HepG2 (cell line): ENCODE results near the gene VARS1. TPM values are rescaled to one million over a fixed set of nuclear protein-coding genes. Genes with fewer than 3 reads are reported as not detected.
A peak's percentile ranks its signal among the peaks of the same experiment; 100 is the strongest.

Experiments used
- CREM ChIP-seq, 2 experiments: sonication (generic) in 1 of 2; formaldehyde crosslinking in 1 of 2; IDR thresholded peaks; 2 replicates each; pipeline versions ENCODE4 v1.4.0 to v1.6.1; 2016 to 2020; ENCODE audit warnings: antibody characterized with exemption in 1 of 2, mild to moderate bottlenecking in 1 of 2, missing genetic modification reagents in 1 of 2
- DMAP1 ChIP-seq: IDR thresholded peaks from 2 replicates; pipeline ENCODE4 v1.6.1; 2016
- GLI4 ChIP-seq: sonication (generic); formaldehyde crosslinking; IDR thresholded peaks from 2 replicates; pipeline ENCODE4 v1.5.1; 2020; ENCODE audit warnings: missing genetic modification reagents, mild to moderate bottlenecking, moderate library complexity, borderline replicate concordance
- HHEX ChIP-seq: IDR thresholded peaks from 2 replicates; pipeline ENCODE4 v1.6.1; 2016; ENCODE audit warnings: control low read depth
- KLF11 ChIP-seq: IDR thresholded peaks from 2 replicates; pipeline ENCODE4 v1.6.1; 2016; ENCODE audit warnings: missing compliant biosample characterization
- MAFG ChIP-seq: sonication (generic); formaldehyde crosslinking; IDR thresholded peaks from 2 replicates; pipeline ENCODE4 v1.5.1; 2020; ENCODE audit warnings: mild to moderate bottlenecking, missing genetic modification reagents
- MED8 ChIP-seq: sonication (generic); formaldehyde crosslinking; IDR thresholded peaks from 2 replicates; pipeline ENCODE4 v1.8.1; 2023; ENCODE audit warnings: mild to moderate bottlenecking, missing genetic modification reagents; ENCODE audit not compliant: insufficient replicate concordance
- NFE2L2 ChIP-seq: fragments of 150-350 bp; IDR thresholded peaks from 2 replicates; pipeline ENCODE4 v1.6.1; 2014; ENCODE audit warnings: low read length
- NONO ChIP-seq, 2 experiments: fragments of 450-650 bp in 1 of 2; sonication (generic) in 1 of 2; formaldehyde crosslinking in 1 of 2; IDR thresholded peaks in 1 of 2; conservative IDR thresholded peaks in 1 of 2; 2 replicates each; pipeline versions ENCODE4 v1.6.1 to v1.8.0; 2017 to 2022; ENCODE audit warnings: mild to moderate bottlenecking in 1 of 2, missing genetic modification reagents in 1 of 2, moderate library complexity in 1 of 2
- PHF8 ChIP-seq: sonication (generic); formaldehyde crosslinking; IDR thresholded peaks from 2 replicates; pipeline ENCODE4 v1.5.0; 2020; ENCODE audit warnings: missing genetic modification reagents
- PPARG ChIP-seq: conservative IDR thresholded peaks from 2 replicates; pipeline ENCODE4 v1.6.1; 2016; ENCODE audit warnings: missing biosample characterization, missing genetic modification reagents
- SALL1 ChIP-seq: sonication (generic); formaldehyde crosslinking; IDR thresholded peaks from 2 replicates; pipeline ENCODE4 v1.8.0; 2022; ENCODE audit warnings: mild to moderate bottlenecking, missing genetic modification reagents
- SMC3 ChIP-seq: IDR thresholded peaks from 2 replicates; pipeline ENCODE4 v1.6.1; 2011; ENCODE audit warnings: low read length, improper control_type of control experiment
- ZBTB38 ChIP-seq: sonication (generic); formaldehyde crosslinking; IDR thresholded peaks from 2 replicates; pipeline ENCODE4 v1.5.1; 2020; ENCODE audit warnings: mild to moderate bottlenecking, missing genetic modification reagents
- ZFX ChIP-seq: sonication (generic); formaldehyde crosslinking; IDR thresholded peaks from 2 replicates; pipeline ENCODE4 v1.4.0; 2020; ENCODE audit warnings: mild to moderate bottlenecking, low read depth, missing genetic modification reagents, moderate library complexity
- ZNF124 ChIP-seq: sonication (generic); formaldehyde crosslinking; IDR thresholded peaks from 2 replicates; pipeline ENCODE4 v1.4.0; 2020; ENCODE audit warnings: missing genetic modification reagents
- ZNF143 ChIP-seq: sonication (generic); formaldehyde crosslinking; IDR thresholded peaks from 2 replicates; pipeline ENCODE4 v1.4.0; 2020; ENCODE audit warnings: missing genetic modification reagents
- ZNF34 ChIP-seq: sonication (generic); formaldehyde crosslinking; IDR thresholded peaks from 2 replicates; pipeline ENCODE4 v1.4.0; 2020; ENCODE audit warnings: mild to moderate bottlenecking, missing genetic modification reagents, borderline replicate concordance
- ZNF670 ChIP-seq: sonication (generic); formaldehyde crosslinking; IDR thresholded peaks from 2 replicates; pipeline ENCODE4 v1.8.0; 2022; ENCODE audit warnings: mild to moderate bottlenecking, missing genetic modification reagents, borderline replicate concordance
- polyA plus RNA-seq, 8 experiments: library from polyadenylated mRNA; depleted of rRNA in 3 of 8; stranded (reverse) in 7 of 8; unstranded in 1 of 8; fragments of >200 nt; fragmentation: Illumina TruSeq in 4 of 8; extraction: Trizol in 4 of 8; gene quantifications; 2 replicates each; pipeline versions ENCODE4 v1.2.1 to v1.2.3, GENCODE V29; 2011 to 2016; ENCODE audit warnings: low read depth in 4 of 8, missing spikeins in 1 of 8, mixed read lengths in 1 of 8; ENCODE audit not compliant: insufficient read depth in 1 of 8
- total RNA-seq, 5 experiments: library from RNA; depleted of rRNA; stranded (reverse); fragments of >200 nt; fragmentation: Illumina TruSeq; extraction: Trizol; gene quantifications; 2 replicates each; pipeline ENCODE4 v1.2.3, GENCODE V29; 2016; ENCODE audit warnings: low read depth in 1 of 5
- TF ChIP-seq, protein P1 (sequence below): sonication (generic); formaldehyde crosslinking; IDR thresholded peaks from 2 replicates; pipeline ENCODE4 v1.4.0; 2020; ENCODE audit warnings: mild to moderate bottlenecking, low read depth, missing genetic modification reagents
- TF ChIP-seq, protein P2 (sequence below): sonication (generic); formaldehyde crosslinking; IDR thresholded peaks from 2 replicates; pipeline ENCODE4 v1.4.0; 2020; ENCODE audit warnings: missing genetic modification reagents, mild to moderate bottlenecking, borderline replicate concordance
- TF ChIP-seq, protein P3 (sequence below): sonication (generic); formaldehyde crosslinking; IDR thresholded peaks from 2 replicates; pipeline ENCODE4 v1.4.0; 2020; ENCODE audit warnings: missing genetic modification reagents
- TF ChIP-seq, protein P4 (sequence below): sonication (generic); formaldehyde crosslinking; IDR thresholded peaks from 2 replicates; pipeline ENCODE4 v1.5.0; 2020; ENCODE audit warnings: mild to moderate bottlenecking, missing genetic modification reagents, moderate library complexity

Gene VARS1
- total and polyA plus RNA-seq, 2 of the 13 experiments (the other 11 are each of a cell fraction or from before 2014, with no cell fraction given) = 14.7 to 56.1 TPM

DNA sequence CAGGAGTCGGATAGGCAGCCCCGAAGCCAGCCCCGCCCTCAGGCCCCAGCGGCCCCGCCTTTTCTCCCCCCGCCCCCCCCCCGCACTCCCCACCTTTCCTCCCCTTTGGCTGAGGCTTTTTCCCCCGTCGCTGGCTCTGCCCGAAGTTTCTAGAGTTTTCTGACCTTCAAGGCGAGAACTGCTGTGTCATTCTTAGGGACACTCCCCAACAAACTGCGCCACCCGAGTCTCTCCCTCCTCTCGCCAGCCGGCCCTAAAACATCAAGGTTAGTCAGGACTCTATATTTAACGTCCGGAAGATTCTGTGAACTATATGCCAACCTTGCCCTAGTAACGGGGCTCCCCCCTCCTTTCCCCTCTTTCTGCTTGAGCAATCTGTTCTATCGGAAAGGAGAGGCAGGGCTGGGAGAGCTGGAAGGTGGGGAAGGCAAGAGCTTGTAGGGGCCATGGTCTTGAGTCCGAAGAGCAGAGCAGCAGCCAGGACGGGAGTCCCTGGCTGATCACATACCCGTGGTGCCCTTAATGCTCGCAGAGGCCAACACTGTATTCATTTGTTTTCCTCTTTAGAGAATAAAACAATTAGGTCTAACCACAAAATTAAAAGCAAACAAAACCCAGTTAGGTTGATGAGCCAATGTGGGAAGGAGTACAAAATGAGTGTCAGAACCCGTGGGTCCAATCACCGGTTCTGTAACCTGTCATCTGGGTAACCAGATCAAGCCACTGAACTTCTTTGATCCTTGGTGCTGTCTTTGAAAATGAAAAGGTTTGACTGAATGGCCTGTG is 26.7 kb upstream of the VARS1 start (continued):
- TF ChIP-seq, protein P1, sequence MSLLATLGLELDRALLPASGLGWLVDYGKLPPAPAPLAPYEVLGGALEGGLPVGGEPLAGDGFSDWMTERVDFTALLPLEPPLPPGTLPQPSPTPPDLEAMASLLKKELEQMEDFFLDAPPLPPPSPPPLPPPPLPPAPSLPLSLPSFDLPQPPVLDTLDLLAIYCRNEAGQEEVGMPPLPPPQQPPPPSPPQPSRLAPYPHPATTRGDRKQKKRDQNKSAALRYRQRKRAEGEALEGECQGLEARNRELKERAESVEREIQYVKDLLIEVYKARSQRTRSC = no peak
- TF ChIP-seq ZNF34 (CRISPR knock-in tag) = no peak
- 0 out of 2 replicates have a peak, but pooled peaks have one; percentile 17 for TF ChIP-seq SMC3
- TF ChIP-seq PPARG (CRISPR knock-in tag) = no peak; the same call in 1 of the 2 replicates
- TF ChIP-seq, protein P2, sequence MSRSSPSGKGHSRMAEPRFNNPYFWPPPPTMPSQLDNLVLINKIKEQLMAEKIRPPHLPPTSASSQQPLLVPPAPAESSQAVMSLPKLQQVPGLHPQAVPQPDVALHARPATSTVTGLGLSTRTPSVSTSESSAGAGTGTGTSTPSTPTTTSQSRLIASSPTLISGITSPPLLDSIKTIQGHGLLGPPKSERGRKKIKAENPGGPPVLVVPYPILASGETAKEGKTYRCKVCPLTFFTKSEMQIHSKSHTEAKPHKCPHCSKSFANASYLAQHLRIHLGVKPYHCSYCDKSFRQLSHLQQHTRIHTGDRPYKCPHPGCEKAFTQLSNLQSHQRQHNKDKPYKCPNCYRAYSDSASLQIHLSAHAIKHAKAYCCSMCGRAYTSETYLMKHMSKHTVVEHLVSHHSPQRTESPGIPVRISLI (CRISPR knock-in tag) = no peak
- TF ChIP-seq KLF11 = no peak
- peak; percentile 16; the same call in 1 of the 2 replicates for TF ChIP-seq PHF8 (CRISPR knock-in tag)
- no peak for TF ChIP-seq GLI4 (CRISPR knock-in tag)
- TF ChIP-seq ZBTB38 = no peak
- no peak; the same call in 1 of the 2 replicates for TF ChIP-seq CREM (IDR thresholded peaks at IDR 0.05)
- no peak for TF ChIP-seq CREM (CRISPR knock-in tag; IDR thresholded peaks at IDR 0.05)
- no peak for TF ChIP-seq HHEX (CRISPR knock-in tag)
- TF ChIP-seq ZFX (CRISPR knock-in tag) = peak; percentile 47
- TF ChIP-seq NFE2L2 = peak; percentile 96
- peak; percentile 56 for TF ChIP-seq SALL1 (CRISPR knock-in tag)
- TF ChIP-seq, protein P3, sequence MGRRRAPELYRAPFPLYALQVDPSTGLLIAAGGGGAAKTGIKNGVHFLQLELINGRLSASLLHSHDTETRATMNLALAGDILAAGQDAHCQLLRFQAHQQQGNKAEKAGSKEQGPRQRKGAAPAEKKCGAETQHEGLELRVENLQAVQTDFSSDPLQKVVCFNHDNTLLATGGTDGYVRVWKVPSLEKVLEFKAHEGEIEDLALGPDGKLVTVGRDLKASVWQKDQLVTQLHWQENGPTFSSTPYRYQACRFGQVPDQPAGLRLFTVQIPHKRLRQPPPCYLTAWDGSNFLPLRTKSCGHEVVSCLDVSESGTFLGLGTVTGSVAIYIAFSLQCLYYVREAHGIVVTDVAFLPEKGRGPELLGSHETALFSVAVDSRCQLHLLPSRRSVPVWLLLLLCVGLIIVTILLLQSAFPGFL = no peak
- peak; percentile 78; the same call in 1 of the 2 replicates for TF ChIP-seq ZNF670 (CRISPR knock-in tag)
- 0 out of 2 replicates have a peak, but pooled peaks have one; percentile 49 for TF ChIP-seq DMAP1 (CRISPR knock-in tag)
- no peak for TF ChIP-seq MED8 (CRISPR knock-in tag)
- no peak for TF ChIP-seq ZNF143
- TF ChIP-seq MAFG (CRISPR knock-in tag) = 0 out of 2 replicates have a peak, but pooled peaks have one; percentile 50
- TF ChIP-seq, protein P4, sequence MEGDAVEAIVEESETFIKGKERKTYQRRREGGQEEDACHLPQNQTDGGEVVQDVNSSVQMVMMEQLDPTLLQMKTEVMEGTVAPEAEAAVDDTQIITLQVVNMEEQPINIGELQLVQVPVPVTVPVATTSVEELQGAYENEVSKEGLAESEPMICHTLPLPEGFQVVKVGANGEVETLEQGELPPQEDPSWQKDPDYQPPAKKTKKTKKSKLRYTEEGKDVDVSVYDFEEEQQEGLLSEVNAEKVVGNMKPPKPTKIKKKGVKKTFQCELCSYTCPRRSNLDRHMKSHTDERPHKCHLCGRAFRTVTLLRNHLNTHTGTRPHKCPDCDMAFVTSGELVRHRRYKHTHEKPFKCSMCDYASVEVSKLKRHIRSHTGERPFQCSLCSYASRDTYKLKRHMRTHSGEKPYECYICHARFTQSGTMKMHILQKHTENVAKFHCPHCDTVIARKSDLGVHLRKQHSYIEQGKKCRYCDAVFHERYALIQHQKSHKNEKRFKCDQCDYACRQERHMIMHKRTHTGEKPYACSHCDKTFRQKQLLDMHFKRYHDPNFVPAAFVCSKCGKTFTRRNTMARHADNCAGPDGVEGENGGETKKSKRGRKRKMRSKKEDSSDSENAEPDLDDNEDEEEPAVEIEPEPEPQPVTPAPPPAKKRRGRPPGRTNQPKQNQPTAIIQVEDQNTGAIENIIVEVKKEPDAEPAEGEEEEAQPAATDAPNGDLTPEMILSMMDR = 0 out of 2 replicates have a peak, but pooled peaks have one; percentile 13
- no peak for TF ChIP-seq ZNF124
- no peak for TF ChIP-seq NONO (IDR thresholded peaks at IDR 0.05)
- TF ChIP-seq NONO (CRISPR knock-in tag; conservative IDR thresholded peaks at IDR 0.05) = peak; percentile 51; the same call in 1 of the 2 replicates
